T-helper 2 cell treated with Interferon-gamma antibody and Interleukin-4, amounts not matched to agents 5 μg/mL and 100 μg/mL, for 36 hours (primary cell): Measurements from ENCODE around the gene EDAR.

ENCODE experiments used
- DNase-seq: peaks from one replicate; pipeline ENCODE4 v3.0.0; 2021; ENCODE audit warnings: low spot score
- H3K27ac Mint-ChIP-seq: one replicate; pipeline ENCODE4 v1.8.0; 2021; ENCODE audit warnings: mild to moderate bottlenecking, mixed read lengths
- H3K27me3 Mint-ChIP-seq: one replicate; pipeline ENCODE4 v1.8.0; 2021; ENCODE audit warnings: low read depth, mixed read lengths
- H3K36me3 Mint-ChIP-seq: one replicate; pipeline ENCODE4 v1.8.0; 2021; ENCODE audit warnings: low read depth, mixed read lengths
- H3K4me1 Mint-ChIP-seq: one replicate; pipeline ENCODE4 v1.8.0; 2021; ENCODE audit warnings: low read depth, mixed read lengths
- H3K4me3 Mint-ChIP-seq: one replicate; pipeline ENCODE4 v1.8.0; 2022; ENCODE audit warnings: mild to moderate bottlenecking, moderate library complexity, mixed read lengths
- H3K9me3 Mint-ChIP-seq: one replicate; pipeline ENCODE4 v1.8.0; 2021; ENCODE audit warnings: mixed read lengths

Gene EDAR

DNA sequence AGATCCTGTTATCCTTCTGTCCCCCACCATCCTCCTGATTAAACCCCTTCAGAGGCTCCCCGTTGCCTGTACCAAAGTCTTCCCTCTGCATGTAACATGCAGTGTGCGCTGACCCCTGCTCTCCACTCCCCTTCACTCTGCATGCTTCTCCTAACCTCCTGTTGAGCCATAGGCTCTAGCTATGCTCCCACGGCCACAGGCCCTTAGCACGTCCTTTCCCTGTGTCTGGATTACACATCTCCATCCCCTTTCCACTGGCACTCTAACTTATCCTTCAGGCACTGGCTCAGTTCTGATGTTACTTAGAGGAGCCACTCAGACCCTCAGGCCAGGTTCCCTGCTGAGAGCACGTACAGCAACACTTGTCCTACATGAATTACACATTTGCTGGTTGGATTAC is 29.4 kb upstream of the EDAR start:
- Mint-ChIP-seq H3K9me3 (no peaks in the 10 kb centered on the region), H3K4me1 (peaks cover 4% of the 10 kb centered on the region), H3K27ac (no peak overlapping the region), H3K27me3 (peaks cover 11% of the 10 kb centered on the region), H3K36me3 (no peaks in the 10 kb centered on the region), H3K4me3 (no peak overlapping the region)
- DNase-seq: no peak

- DNase-seq: no peak
- Mint-ChIP-seq H3K4me3 (no peak overlapping the region), H3K36me3 (no peaks in the 10 kb centered on the region), H3K27ac (no peak overlapping the region), H3K9me3 (no peaks in the 10 kb centered on the region), H3K27me3 (peaks cover 11% of the 10 kb centered on the region), H3K4me1 (peaks cover 4% of the 10 kb centered on the region)
These were observed 28.0 kb upstream of the EDAR start for GRCh38 chr2:109017017-109017416.

DNA sequence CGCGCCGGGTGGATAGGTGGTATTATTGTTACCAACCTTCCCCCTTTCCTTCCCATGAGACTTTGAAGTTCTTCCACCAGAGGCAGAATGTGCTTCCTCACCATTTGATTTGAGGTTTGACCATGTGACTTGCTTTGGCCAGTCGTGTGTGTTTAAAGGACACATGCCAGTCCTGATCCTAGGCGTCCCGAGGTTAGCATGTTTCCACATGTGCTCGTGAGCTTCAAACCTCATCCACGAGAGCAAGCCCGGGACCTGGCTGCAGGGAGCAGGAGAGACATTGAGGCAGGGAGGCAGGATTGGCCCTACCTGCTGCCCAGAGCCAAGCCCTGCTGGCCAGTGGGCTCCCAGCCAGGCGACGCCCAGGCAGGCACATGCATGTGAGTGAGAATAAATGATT is 27.4 kb upstream of the EDAR start:
- no peak for DNase-seq
- Mint-ChIP-seq H3K27me3 (peaks cover 13% of the 10 kb centered on the region), H3K27ac (no peak overlapping the region), H3K4me1 (peaks cover 4% of the 10 kb centered on the region), H3K9me3 (no peaks in the 10 kb centered on the region), H3K36me3 (no peaks in the 10 kb centered on the region), H3K4me3 (no peak overlapping the region)

- Mint-ChIP-seq H3K36me3 (no peaks in the 10 kb centered on the region), H3K27ac (no peak overlapping the region), H3K4me1 (peaks cover 4% of the 10 kb centered on the region), H3K27me3 (peaks cover 8% of the 10 kb centered on the region), H3K4me3 (no peak overlapping the region), H3K9me3 (no peaks in the 10 kb centered on the region)
- no peak for DNase-seq
These were observed 25.5 kb upstream of the EDAR start for GRCh38 chr2:109014476-109014875.

GRCh38 chr2:109013051-109013450 is 24.0 kb upstream of the EDAR start:
- H3K4me1 Mint-ChIP-seq: peaks cover 4% of the 10 kb centered on the region
- no peak overlapping the region for H3K27ac Mint-ChIP-seq
- no peaks in the 10 kb centered on the region for H3K9me3 Mint-ChIP-seq
- no peaks in the 10 kb centered on the region for H3K36me3 Mint-ChIP-seq
- no peak for DNase-seq
- no peak overlapping the region for H3K4me3 Mint-ChIP-seq
- peaks cover 2% of the 10 kb centered on the region for H3K27me3 Mint-ChIP-seq

- DNase-seq: no peak
- Mint-ChIP-seq H3K4me1 (peaks cover 4% of the 10 kb centered on the region), H3K36me3 (no peaks in the 10 kb centered on the region), H3K9me3 (no peaks in the 10 kb centered on the region), H3K4me3 (no peak overlapping the region), H3K27ac (no peak overlapping the region), H3K27me3 (peaks cover 2% of the 10 kb centered on the region)
These were observed 21.0 kb upstream of the EDAR start for GRCh38 chr2:109009920-109010610.

DNA sequence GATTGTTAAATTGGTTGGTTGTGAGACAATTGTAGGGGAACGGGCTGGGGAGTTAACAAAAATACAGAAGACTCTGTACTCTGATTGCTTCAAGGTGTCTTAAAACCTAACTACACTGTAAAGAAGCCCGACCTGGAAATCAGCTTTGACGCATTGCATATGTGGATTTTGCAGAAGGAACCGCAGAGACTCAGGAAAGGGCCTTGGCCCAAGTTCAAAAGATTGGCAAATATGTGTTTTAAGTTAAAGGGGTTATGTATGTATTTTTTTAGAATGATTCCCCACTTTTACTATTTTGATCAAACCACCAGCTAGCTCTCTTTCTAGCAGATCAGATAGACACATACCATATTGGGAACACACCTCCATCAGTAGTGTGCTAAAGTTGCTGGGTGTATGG is 18.0 kb upstream of the EDAR start:
- Mint-ChIP-seq H3K9me3 (no peaks in the 10 kb centered on the region), H3K27me3 (peaks cover 2% of the 10 kb centered on the region), H3K4me3 (no peak overlapping the region), H3K4me1 (peaks cover 4% of the 10 kb centered on the region), H3K36me3 (no peaks in the 10 kb centered on the region), H3K27ac (no peak overlapping the region)
- no peak for DNase-seq

DNA sequence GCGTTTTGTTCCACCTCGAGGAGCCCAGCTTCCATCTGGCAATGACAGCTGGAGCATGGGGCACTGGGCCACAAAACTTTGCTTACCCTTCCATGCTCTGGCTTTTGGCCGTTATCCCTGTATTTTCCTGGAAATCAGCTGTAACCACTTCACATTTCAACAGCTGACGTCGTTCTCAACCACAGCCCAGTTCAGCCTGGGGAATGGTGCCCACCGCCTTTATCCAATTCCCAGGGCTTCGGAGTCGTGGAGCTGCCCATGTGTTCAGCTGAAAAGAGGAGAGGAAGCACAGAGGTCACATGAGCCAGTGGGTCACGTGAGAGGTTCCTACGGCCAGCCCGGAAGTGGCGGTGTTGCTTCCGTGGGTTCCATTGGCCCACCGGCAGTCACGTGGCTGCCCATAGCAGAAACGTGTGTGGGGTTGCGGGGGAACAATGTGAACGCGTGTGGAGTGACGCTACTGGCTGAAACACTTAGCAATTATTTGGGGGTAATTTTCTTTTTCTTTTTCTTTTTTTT is 16.7 kb upstream of the EDAR start:
- Mint-ChIP-seq H3K4me1 (peaks cover 6% of the 10 kb centered on the region), H3K27ac (no peak overlapping the region), H3K27me3 (no peaks in the 10 kb centered on the region), H3K36me3 (no peaks in the 10 kb centered on the region), H3K4me3 (no peak overlapping the region), H3K9me3 (no peaks in the 10 kb centered on the region)
- DNase-seq: no peak

DNA sequence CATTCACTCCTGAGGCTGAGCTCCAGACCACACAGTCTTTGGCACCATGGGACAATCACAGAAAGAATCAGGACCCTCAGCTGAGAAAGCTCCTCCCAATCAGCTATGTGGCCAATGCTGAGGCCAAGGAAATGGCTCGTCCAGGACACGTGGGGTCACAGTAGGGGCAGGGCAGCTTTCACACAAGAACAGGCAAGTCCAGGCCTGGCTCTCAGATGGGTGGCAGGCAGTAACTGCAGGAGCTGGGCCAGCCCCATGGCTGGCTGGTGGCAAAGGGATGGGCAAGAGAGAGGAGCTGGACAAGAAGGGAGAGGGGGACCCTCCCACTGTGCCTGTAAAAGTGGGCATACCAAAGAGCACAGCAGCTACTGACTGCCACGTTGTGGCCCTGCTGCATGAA is 12.2 kb upstream of the EDAR start:
- DNase-seq: no peak
- Mint-ChIP-seq H3K36me3 (no peaks in the 10 kb centered on the region), H3K4me3 (no peak overlapping the region), H3K27ac (no peak overlapping the region), H3K9me3 (no peaks in the 10 kb centered on the region), H3K27me3 (no peaks in the 10 kb centered on the region), H3K4me1 (peaks cover 2% of the 10 kb centered on the region)

- Mint-ChIP-seq H3K27ac (no peak overlapping the region), H3K4me1 (peaks cover 2% of the 10 kb centered on the region), H3K4me3 (no peak overlapping the region), H3K27me3 (no peaks in the 10 kb centered on the region), H3K36me3 (no peaks in the 10 kb centered on the region), H3K9me3 (no peaks in the 10 kb centered on the region)
- no peak for DNase-seq
These were observed 11.7 kb upstream of the EDAR start for GRCh38 chr2:109000738-109001137.

DNA sequence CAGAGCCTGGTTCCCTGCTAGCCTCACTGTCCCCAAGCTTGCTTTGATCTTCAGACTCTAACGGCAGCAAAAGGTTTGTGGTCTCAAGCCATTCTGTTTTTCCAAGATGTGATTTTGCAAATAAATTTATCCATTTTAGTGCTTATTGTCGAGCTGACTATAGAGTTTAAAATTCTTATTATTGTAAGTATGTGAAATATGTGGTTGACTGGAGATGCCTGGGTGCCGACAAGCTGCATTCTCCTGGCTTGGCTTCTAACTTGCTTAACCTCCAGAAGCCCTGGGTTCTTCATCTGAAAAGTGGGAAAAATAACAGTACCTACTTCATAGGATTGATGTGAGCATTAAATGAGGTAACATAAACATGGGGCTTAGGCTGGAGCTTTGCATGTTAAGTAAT is 9.9 kb upstream of the EDAR start:
- H3K36me3 Mint-ChIP-seq: no peaks in the 10 kb centered on the region
- no peak overlapping the region for H3K4me3 Mint-ChIP-seq
- H3K9me3 Mint-ChIP-seq: no peaks in the 10 kb centered on the region
- peaks cover 2% of the 10 kb centered on the region for H3K4me1 Mint-ChIP-seq
- no peak for DNase-seq
- H3K27me3 Mint-ChIP-seq: no peaks in the 10 kb centered on the region
- no peak overlapping the region for H3K27ac Mint-ChIP-seq

DNA sequence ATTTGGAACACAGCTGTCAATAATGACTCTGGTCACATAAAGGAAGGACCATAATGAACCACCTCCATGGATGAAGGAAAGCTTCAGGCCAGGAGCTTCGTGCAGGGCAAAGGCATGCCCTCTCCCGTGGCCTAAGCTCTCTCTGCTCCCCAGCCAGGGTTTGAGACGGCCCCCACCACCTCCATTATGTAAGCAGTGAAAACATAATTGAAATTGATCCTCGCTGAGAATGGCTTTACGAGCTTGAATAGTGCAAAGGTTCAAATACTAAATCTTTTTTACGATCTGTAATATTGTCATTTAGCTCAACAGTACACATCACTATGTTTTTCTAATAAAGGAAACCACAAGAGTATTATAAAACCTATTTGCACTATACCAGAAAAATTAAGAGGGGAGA is 5.2 kb upstream of the EDAR start:
- Mint-ChIP-seq H3K27me3 (peaks cover 6% of the 10 kb centered on the region), H3K9me3 (no peaks in the 10 kb centered on the region), H3K4me3 (no peak overlapping the region), H3K36me3 (no peaks in the 10 kb centered on the region), H3K27ac (no peak overlapping the region), H3K4me1 (peaks cover under 1% of the 10 kb centered on the region)
- no peak for DNase-seq

- DNase-seq: no peak
- Mint-ChIP-seq H3K4me1 (peaks cover 7% of the 10 kb centered on the region), H3K27ac (no peak overlapping the region), H3K9me3 (no peaks in the 10 kb centered on the region), H3K36me3 (no peaks in the 10 kb centered on the region), H3K27me3 (peaks cover 14% of the 10 kb centered on the region), H3K4me3 (no peak overlapping the region)
These were observed 4.3 kb upstream of the EDAR start for GRCh38 chr2:108993095-108993937.

DNA sequence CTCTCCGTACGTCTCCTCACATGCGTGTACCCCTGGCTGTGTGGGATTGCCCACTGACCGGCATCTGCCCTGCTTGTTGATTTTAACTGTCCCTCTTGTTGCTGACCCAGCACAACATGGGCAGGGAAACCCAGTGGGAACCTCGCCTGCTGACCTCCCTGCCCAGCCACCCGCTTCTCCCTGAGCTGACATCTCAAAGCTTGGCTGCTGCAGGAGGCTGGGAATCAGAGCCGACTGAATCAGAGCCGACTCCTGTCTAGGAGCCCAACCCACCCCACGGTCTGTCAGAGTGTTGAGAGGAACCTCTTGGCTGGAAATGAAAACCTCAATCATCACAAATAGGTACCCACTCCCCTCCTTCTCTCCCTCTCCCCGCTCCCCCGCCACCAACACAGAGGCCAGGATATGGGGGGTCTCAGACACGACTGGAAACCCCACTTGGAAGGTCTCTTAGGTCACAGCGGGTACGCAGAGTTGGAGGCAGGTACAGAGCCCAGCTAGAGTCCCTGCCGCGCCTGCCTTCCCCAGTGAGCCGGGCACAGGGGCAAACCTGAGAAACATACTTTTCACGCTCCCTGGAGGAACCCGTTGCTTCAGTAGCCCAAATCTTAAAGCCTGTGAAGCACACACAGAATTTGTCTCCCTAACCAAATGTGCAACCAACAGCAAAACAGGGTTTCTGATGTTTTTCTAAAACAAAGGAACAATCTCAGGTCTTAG is 784 bp downstream of the EDAR start:
- Mint-ChIP-seq H3K27ac (no peak overlapping the region), H3K27me3 (peaks cover 23% of the 10 kb centered on the region), H3K36me3 (no peaks in the 10 kb centered on the region), H3K4me1 (peaks cover 14% of the 10 kb centered on the region), H3K4me3 (peak overlapping the region; percentile 54), H3K9me3 (no peaks in the 10 kb centered on the region)
- DNase-seq: no peak
